Rectal smooth muscle tissue (tissue), 1 donor: ENCODE results near the gene NMRAL1.

ENCODE experiments used
- H3K27ac ChIP-seq: one replicate; pipeline ENCODE4 v1.7.0; 2013; ENCODE audit warnings: low read depth, low read length, inconsistent platforms
- H3K27me3 ChIP-seq: one replicate; pipeline ENCODE4 v1.7.0; 2013; ENCODE audit warnings: low read length; ENCODE audit not compliant: control insufficient read depth, insufficient read depth
- H3K36me3 ChIP-seq: one replicate; pipeline ENCODE4 v1.7.0; 2013; ENCODE audit warnings: low read length; ENCODE audit not compliant: control insufficient read depth, insufficient read depth
- H3K4me1 ChIP-seq: one replicate; pipeline ENCODE4 v1.7.0; 2013; ENCODE audit warnings: low read length; ENCODE audit not compliant: control insufficient read depth, insufficient read depth
- H3K4me3 ChIP-seq: one replicate; pipeline ENCODE4 v1.7.0; 2013; ENCODE audit warnings: low read length
- H3K9ac ChIP-seq: one replicate; pipeline ENCODE4 v1.7.0; 2013; ENCODE audit warnings: low read length

The NMRAL1 gene

GRCh38 chr16:4496305-4496704, 21.9 kb upstream of the NMRAL1 start:
- Histone ChIP-seq H3K9ac (no peak overlapping the region), H3K27ac (no peak overlapping the region), H3K27me3 (no peaks in the 10 kb centered on the region), H3K36me3 (peaks cover 5% of the 10 kb centered on the region), H3K4me3 (no peak overlapping the region), H3K4me1 (peaks cover 13% of the 10 kb centered on the region)

DNA sequence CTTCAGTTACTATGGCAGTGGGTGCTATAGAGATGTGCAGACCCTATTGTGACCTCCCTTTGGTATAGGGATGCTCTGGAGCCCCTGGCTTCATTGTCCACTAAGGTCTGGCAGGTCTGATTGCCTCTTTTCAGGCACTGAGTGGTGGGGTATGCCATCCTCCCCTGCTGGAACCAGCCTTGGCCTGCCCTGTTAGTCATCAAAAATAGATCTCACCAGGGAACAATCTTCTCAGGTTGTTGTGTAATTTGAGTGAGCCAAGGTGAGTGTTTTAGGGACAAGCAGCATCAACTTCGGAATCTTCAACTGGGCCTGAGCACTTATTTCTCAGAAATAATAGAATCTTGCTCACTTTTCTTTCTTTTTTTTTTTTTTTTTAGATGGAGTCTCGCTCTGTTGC, 21.3 kb upstream of the NMRAL1 start:
- H3K27ac ChIP-seq: no peak overlapping the region

DNA sequence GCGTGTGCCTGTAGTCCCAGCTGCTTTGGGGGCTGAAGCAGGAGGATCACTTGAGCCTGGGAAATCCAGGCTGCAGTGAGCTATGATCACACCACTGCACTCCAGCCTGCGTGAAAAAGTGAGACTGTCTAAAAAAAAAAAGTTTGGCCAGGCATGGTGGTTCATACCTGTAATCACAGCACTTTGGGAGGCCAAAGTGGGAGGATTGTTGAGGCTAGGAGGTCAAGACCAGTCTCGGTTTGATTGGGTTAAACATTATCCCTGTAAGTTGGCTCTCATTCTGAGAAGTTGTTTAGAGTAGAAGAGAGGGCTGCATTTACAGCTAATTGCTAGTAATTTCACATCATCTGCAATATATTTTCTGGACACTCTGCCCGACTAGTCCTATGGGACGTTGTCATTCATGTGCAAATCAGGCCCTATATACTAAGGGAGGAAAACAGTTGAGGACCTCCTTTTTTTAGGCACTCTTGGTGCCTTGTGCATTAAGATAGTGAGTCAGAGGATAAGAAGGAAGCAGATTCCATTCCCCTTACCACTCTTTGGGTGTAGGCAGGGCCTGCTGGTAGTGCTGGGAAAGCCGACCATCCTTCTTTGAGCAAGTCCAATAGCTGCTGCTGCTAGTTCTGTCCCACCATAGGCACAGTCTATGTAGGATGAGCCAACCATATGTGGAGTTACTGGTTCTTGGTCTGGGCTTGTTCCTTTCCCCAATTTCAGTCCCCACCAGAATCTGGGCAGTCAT, 20.5 kb upstream of the NMRAL1 start:
- no peak overlapping the region for H3K9ac ChIP-seq
- H3K27me3 ChIP-seq: no peaks in the 10 kb centered on the region
- peaks cover 3% of the 10 kb centered on the region for H3K4me1 ChIP-seq
- no peak overlapping the region for H3K27ac ChIP-seq
- peaks cover 5% of the 10 kb centered on the region for H3K36me3 ChIP-seq
- H3K4me3 ChIP-seq: no peak overlapping the region

More for the DNA sequence above, 21.3 kb upstream of the NMRAL1 start:
- Histone ChIP-seq H3K27me3 (no peaks in the 10 kb centered on the region), H3K4me1 (peaks cover 11% of the 10 kb centered on the region), H3K9ac (no peak overlapping the region), H3K4me3 (no peak overlapping the region), H3K36me3 (peaks cover 5% of the 10 kb centered on the region)

DNA sequence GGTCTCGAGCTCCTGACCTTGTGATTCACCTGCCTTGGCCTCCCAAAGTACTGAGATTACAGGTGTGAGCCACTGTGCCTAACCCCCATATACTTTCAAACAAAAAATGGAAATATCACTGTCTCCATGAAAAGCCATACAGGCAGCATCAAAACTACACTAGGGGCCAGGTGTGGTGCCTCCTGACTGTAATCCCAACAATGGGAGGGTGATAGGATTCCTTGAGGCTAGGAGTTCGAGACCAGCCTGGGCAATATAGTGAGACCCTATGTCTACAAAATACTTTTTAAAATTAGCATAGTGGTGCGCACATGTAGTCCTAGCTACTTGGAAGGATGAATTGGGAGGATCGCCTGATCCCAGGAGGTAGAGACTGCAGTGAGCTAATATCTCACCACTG, 17.5 kb upstream of the NMRAL1 start:
- Histone ChIP-seq H3K27me3 (no peaks in the 10 kb centered on the region), H3K4me1 (no peaks in the 10 kb centered on the region), H3K36me3 (peaks cover 2% of the 10 kb centered on the region), H3K4me3 (no peak overlapping the region), H3K27ac (no peak overlapping the region), H3K9ac (no peak overlapping the region)

DNA sequence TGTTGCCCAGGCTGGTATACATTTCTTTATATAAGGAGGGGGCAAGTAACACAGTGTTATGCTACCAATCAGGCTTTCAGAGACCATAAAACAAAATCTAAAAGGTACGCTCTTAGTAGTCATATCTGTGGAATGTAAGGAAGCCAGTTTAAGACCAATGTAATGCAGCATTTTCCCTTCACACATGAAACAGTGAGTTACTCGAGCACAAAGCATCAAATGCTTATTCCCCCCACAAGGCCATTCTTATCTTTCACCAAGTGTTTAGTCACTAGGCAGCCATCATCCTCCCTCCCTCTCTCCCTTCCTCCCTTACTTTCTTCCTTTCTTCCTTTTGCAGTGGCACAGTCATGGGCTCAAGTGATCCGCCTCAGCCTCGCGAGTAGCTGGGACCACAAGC, 14.6 kb upstream of the NMRAL1 start:
- Histone ChIP-seq H3K4me3 (no peak overlapping the region), H3K27ac (no peak overlapping the region), H3K4me1 (no peaks in the 10 kb centered on the region), H3K27me3 (no peaks in the 10 kb centered on the region), H3K9ac (no peak overlapping the region), H3K36me3 (peaks cover 6% of the 10 kb centered on the region)

DNA sequence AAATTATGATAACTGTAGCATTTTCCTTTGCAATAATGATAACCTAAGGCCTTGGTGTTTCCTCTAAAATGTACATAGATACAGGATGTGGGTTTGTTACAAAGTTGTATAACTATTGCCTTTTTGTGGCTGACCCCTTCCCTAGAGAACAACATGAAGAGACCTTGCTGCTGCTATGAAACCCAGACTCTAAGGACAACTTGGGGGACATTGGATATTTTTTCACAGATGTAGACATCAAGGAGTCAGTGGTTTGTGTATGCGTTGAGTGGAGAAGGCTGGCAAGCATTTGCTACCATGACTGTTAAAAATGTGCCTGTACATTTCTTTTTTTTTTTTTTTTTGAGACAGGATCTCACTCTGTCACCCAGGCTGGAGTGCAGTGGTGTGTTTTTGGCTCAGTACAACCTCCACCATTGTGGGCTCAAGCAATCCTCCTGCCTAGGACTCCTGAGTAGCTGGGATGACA, 14.1 kb upstream of the NMRAL1 start:
- no peaks in the 10 kb centered on the region for H3K27me3 ChIP-seq
- H3K9ac ChIP-seq: no peak overlapping the region
- H3K4me3 ChIP-seq: no peak overlapping the region
- no peak overlapping the region for H3K27ac ChIP-seq
- H3K4me1 ChIP-seq: no peaks in the 10 kb centered on the region
- H3K36me3 ChIP-seq: peaks cover 6% of the 10 kb centered on the region

- no peaks in the 10 kb centered on the region for H3K4me1 ChIP-seq
- H3K27ac ChIP-seq: no peak overlapping the region
- peaks cover 6% of the 10 kb centered on the region for H3K36me3 ChIP-seq
- H3K27me3 ChIP-seq: no peaks in the 10 kb centered on the region
- H3K9ac ChIP-seq: no peak overlapping the region
- no peak overlapping the region for H3K4me3 ChIP-seq
Observed at GRCh38 chr16:4487955-4488498, 13.6 kb upstream of the NMRAL1 start.

GRCh38 chr16:4486126-4486893, 11.9 kb upstream of the NMRAL1 start:
- H3K36me3 ChIP-seq: peaks cover 6% of the 10 kb centered on the region
- H3K4me3 ChIP-seq: no peak overlapping the region
- H3K9ac ChIP-seq: no peak overlapping the region
- H3K27ac ChIP-seq: no peak overlapping the region
- no peaks in the 10 kb centered on the region for H3K27me3 ChIP-seq
- no peaks in the 10 kb centered on the region for H3K4me1 ChIP-seq

DNA sequence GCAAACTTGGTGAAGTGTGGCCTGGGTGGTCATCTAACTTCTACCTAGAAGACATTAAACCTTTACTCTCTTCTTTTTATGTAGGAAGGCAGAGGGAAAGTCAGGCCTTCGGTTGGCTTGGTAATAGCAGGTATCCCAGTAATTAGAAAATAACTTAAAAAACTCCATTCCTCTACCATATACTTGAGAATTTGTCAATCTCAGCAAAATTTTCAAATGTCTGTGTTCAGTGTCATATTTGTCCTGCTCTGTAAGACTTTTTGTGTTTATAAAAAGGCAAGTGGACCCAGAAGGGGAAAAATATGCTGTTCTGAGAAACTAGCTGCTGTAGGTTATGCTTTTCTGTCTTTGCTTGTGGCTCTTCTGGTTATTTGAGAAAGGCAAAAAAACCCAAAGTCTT, 7.5 kb upstream of the NMRAL1 start:
- no peak overlapping the region for H3K9ac ChIP-seq
- H3K27ac ChIP-seq: no peak overlapping the region
- no peak overlapping the region for H3K4me3 ChIP-seq
- H3K27me3 ChIP-seq: no peaks in the 10 kb centered on the region
- H3K36me3 ChIP-seq: peaks cover 6% of the 10 kb centered on the region
- no peaks in the 10 kb centered on the region for H3K4me1 ChIP-seq

DNA sequence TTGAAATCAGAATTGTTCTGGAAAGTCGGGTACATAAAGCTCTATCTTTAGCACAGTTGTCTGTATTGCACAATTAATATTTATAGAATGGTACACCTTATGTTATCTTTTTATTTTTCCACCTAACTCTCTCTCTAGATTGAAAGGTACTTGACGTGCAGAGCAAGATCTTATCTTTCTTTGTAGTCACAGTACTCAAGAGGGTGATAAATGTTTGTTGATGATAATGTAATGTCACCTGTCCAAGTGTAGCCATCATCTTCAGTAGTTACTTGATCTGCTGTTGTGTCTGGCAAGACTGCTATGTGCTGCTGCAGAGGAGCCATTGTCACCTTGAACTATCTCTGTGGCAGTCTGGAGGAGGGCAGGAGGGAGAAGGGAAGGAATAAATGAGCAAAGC, 7.1 kb upstream of the NMRAL1 start:
- H3K36me3 ChIP-seq: peaks cover 5% of the 10 kb centered on the region
- no peaks in the 10 kb centered on the region for H3K27me3 ChIP-seq
- no peak overlapping the region for H3K9ac ChIP-seq
- H3K4me3 ChIP-seq: no peak overlapping the region
- no peak overlapping the region for H3K27ac ChIP-seq
- no peaks in the 10 kb centered on the region for H3K4me1 ChIP-seq

GRCh38 chr16:4477966-4478365, 3.5 kb upstream of the NMRAL1 start:
- H3K36me3 ChIP-seq: no peaks in the 10 kb centered on the region
- H3K4me3 ChIP-seq: no peak overlapping the region
- no peaks in the 10 kb centered on the region for H3K27me3 ChIP-seq
- no peaks in the 10 kb centered on the region for H3K4me1 ChIP-seq
- no peak overlapping the region for H3K27ac ChIP-seq
- no peak overlapping the region for H3K9ac ChIP-seq

- Histone ChIP-seq H3K27ac (peak within 1 kb of the TSS; percentile 57), H3K4me3 (peak within 1 kb of the TSS; percentile 87)
Observed at GRCh38 chr16:4475880-4476788, 1.7 kb upstream of the NMRAL1 start, which contains the start of gene HMOX2. HMOX2 (plus strand) TSS chr16:4476398; CDS start chr16:4505525, 29,127 bp downstream.

More at GRCh38 chr16:4475880-4476788, 1.7 kb upstream of the NMRAL1 start, which contains the start of gene HMOX2:
- Histone ChIP-seq H3K36me3 (no peaks in the 10 kb centered on the region), H3K4me1 (no peaks in the 10 kb centered on the region), H3K27me3 (no peaks in the 10 kb centered on the region), H3K9ac (peak within 1 kb of the TSS; percentile 35)
